GM03348 (cell line): ENCODE measurements around the gene CATSPER2.
"Not testable (repeated sequence)": the region's sequence is repeated elsewhere in the genome, so short reads cannot be mapped to it uniquely, and the experiment has no call there.

ENCODE experiments used
- DNase-seq: peaks from one replicate; pipeline ENCODE4 v3.0.0; 2012; ENCODE audit warnings: low spot score

The CATSPER2 gene

DNA sequence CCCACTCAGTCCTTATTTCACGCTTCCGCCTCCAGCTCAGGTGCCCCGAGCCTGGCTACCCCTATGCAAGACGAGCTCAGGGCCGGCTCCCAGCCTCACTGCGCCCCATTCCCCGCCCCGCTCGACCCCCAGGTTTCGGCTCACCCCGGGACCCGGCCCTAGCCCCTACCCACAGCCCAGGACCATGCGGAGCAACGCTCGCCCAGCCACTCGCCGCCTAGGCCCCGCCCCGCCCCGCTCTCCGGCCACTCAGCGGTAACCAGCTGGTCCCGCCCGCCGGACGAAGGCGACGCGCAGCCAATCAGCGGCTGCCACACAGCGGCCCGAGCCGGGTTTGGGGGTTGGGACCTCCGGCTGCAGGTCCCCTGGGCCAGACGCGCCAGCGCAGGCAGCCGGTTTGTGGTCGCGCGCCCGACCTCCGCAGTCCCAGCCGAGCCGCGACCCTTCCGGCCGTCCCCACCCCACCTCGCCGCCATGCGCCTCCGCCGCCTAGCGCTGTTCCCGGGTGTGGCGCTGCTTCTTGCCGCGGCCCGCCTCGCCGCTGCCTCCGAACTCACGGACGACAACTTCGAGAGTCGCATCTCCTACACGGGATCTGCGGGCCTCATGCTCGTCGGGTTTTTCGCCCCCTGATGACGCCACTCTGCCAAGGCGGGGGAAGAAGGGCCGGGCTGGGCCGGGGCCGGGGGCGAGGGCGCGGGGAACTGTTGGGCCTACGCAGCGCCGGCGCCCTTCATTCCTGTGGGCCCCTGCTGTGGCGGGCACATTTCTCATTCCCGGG, at the start of gene CATSPER2:
TSS of gene CATSPER2 (minus strand) at position 196 of the 781 bp plus-strand sequence. CDS start 783 bp downstream, outside the sequence.
- DNase-seq: no peak

GRCh38 chr15:43693148-43694022, 44.7 kb upstream of the CATSPER2 start, which contains the start of gene CKMT1A:
CKMT1A (plus strand) TSS chr15:43693859; CDS start chr15:43694051, 192 bp downstream.
- DNase-seq: not testable (repeated sequence)

GRCh38 chr15:43692679-43693078, 44.0 kb upstream of the CATSPER2 start:
- DNase-seq: not testable (repeated sequence)

GRCh38 chr15:43689604-43690301, 41.1 kb upstream of the CATSPER2 start:
- DNase-seq: not testable (repeated sequence)

GRCh38 chr15:43674175-43674574, 25.5 kb upstream of the CATSPER2 start:
- not testable (repeated sequence) for DNase-seq

GRCh38 chr15:43666177-43666576, 17.5 kb upstream of the CATSPER2 start:
- not testable (repeated sequence) for DNase-seq

- not testable (repeated sequence) for DNase-seq
Observed at GRCh38 chr15:43663333-43663732, 14.7 kb upstream of the CATSPER2 start.

DNA sequence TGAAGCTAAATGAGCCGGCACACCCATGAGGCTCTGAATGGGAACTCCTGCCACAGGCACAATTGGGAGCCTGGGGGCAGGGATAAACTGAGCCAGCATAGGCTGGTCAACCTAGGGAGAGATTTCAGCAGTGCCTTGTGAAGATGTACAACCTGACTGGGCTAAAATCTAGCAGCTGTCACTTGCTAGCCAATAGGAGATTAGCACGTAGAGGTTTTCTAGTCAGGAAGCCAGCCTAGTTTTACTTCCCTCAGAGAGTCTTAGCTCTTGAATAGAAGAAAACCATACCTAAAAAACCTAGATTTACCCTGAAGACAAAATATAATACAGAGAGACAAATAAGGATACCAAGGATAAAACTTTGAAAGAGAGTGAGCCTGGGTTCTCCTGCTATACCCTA, 13.6 kb upstream of the CATSPER2 start:
- DNase-seq: not testable (repeated sequence)

DNA sequence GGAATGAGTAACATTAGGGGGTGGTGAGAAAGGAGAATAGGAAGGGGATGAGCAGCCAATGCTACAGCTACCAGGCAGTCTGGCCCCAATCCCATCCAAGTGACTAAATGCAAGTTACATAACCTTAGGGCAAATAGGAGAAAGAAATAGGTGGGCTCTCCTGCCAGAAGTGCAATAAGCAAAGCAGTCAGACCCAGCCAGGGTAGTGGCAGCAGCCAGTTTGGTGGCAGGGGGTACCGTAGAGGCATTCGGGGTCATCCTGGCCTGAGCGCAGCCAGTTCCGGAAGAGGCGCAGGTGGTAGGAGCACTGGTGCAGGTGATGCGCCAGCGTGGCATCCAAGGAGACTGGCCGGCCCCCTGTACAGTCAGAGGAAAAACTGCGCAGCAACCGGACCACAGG, 11.1 kb upstream of the CATSPER2 start:
- not testable (repeated sequence) for DNase-seq

GRCh38 chr15:43649430-43649926, 834 bp upstream of the CATSPER2 start:
- DNase-seq: not testable (repeated sequence)

DNA sequence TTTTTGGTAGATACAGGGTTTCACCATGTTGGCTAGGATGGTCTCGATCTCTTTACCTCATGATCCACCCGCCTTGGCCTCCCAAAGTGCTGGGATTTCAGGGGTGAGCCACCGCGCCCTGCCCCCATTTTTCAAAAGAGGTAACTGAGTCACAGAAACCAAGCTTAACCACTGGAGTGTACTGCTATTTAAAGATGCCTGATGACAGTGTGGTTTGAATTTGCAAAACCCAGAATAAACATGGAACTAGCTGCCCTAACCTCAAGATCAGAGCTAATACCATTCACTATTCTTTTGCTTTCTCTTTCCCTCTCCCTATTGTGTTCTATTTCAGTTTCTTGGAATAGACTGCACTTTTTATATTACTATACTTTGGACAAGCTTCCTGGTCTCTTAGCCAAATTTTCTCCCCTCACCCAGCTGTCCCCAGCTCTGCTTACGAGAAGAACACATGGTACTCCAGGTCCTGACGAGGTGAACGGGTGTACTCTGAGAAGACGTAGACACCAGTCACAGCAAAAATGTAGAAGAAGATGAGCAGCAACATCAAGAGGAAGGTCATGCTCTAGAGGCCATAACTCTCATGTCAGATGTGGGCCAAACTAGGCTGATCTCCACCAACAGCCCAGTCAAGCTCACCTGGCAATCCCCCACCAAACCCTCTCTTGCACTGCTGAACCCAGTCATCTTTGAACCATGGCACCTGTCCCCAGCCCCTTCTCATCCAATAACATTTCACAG, 10.0 kb downstream of the CATSPER2 start:
- DNase-seq: not testable (repeated sequence)

DNA sequence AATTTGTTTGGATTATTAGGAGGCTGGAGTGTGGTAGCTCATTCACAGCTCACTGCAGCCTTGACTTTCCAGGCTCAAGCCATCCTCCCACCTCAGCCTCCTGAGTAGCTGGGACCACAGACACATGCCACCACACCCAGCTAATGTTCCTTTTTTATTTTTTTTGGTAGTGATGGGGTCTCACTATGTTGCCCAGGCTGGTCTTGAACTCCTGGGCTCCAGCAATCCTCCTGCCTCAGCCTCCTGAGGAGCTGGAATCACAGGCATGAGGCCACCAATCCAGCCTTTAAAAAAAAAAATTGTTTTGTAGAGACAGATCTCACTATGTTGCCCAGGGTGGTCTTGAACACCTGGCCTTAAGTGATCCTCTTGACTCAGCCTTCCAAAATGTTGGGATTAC, 21.7 kb downstream of the CATSPER2 start:
- not testable (repeated sequence) for DNase-seq

DNA sequence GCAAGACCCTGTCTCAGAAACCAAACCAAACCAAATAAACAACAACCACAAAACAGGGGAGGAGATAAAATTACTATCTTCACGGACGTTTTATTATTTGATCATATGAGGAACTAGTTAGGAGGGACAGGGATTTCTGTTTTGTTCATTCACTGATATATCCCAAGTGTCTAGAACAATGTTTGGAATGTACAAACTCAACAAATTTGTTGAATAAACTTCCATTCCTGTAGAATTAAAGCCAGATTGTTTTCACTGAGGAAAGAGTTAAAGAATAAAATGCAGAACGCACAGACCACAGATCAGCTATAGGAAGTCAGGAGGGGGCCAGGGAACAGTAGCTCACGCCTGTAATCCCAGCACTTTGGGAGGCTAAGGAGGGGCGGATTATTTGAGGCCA, 23.5 kb downstream of the CATSPER2 start:
- peak; percentile 10 for DNase-seq

GRCh38 chr15:43622068-43622799, 26.4 kb downstream of the CATSPER2 start:
- DNase-seq: not testable (repeated sequence)

DNA sequence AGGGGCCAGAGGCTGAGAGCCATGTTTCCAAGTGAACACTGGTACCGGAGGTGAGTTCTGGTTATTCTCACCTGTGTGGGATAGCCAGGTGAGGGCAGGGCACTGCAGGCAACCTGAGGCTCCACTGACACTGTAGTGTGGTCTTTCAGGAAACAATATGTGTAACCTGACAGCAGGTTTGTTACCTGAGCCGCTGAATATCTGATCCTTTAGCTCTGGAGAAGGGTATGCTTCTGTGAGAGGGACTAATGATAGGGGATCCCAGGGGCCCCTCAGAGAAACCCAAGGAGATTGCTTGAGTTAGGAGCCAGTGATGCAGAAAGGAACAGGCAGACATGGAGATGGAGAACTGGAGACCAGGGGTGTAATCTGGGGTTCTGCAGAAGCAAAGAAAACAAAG, 29.9 kb downstream of the CATSPER2 start, which contains the start of gene STRC:
TSS of gene STRC (minus strand) at position 101 of the 400 bp plus-strand sequence. CDS start at position 23, 78 bp downstream.
- DNase-seq: not testable (repeated sequence)

GRCh38 chr15:43617750-43618149, 30.9 kb downstream of the CATSPER2 start:
- DNase-seq: not testable (repeated sequence)

DNA sequence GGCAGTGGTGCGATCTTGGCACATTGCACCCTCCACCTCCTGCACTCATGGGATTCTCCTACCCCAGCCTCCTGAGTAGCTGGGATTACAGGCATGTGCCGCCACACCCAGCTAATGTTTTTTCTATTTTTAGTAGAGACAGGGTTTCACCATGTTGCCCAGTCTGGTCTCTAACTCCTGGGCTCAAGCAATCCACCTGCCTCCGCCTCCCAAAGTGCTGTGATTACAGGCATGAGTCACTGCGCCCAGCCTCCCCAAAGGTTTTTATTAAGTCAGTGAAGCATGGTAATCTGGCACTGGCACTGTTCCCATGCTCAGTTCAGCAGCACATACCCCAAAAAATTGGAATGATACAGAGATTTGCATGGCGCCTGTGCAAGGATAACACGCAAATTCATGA, 46.4 kb downstream of the CATSPER2 start:
- DNase-seq: not testable (repeated sequence)

DNA sequence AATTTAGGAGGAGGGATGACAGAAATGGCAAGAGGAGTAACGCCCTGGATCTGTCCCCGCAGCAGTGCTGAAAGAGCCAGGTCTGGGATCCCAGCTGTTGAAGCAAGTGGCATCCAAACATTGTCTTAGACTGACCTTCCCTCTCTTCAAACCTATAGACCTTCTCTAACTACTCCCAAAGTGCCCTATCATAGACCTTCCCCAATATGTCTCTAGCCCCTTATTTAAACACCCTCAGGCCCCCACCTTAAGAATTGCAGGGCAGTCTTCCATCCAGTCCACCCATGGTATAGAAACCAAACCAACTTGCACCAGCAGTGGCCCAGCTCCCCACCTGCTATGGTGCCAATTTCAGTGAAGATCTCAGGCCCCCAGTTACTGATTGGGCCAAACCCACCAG, 48.4 kb downstream of the CATSPER2 start:
- not testable (repeated sequence) for DNase-seq

DNA sequence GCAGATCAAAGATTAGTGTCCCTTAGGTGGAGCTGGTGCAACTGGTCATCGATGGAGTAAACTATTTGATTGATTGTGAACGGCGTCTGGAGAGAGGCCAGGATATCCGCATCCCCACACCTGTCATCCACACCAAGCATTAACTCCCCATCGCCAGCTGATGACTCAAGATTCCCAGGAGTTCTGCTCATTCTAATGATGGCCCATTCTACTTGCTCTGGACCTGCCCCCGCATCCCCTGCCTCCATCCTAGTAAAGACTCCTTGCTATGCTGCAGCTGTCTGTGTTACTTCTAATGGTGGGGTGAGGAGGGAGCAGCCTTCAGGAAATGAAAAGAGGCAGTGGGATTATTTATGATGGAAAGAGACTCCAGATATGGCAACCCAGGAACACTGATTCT, 49.5 kb downstream of the CATSPER2 start:
- DNase-seq: not testable (repeated sequence)
